HCEC 1CT (cell line): Measurements from ENCODE around the gene PLA2G6.
"Not testable (repeated sequence)": the region's sequence is repeated elsewhere in the genome, so short reads cannot be mapped to it uniquely, and the experiment has no call there.

ENCODE experiments used
- DNase-seq: peaks from one replicate; pipeline ENCODE4 v3.0.0-alpha.2; 2017

PLA2G6 gene

GRCh38 chr22:38126928-38127668 lies 54.5 kb downstream of the PLA2G6 start:
- DNase-seq: no peak

- no peak for DNase-seq
Observed at GRCh38 chr22:38125751-38126201, 55.9 kb downstream of the PLA2G6 start.

GRCh38 chr22:38125038-38125610 lies 56.5 kb downstream of the PLA2G6 start:
- DNase-seq: no peak

- DNase-seq: no peak
Observed at GRCh38 chr22:38124236-38124974, 57.2 kb downstream of the PLA2G6 start.

GRCh38 chr22:38122616-38123015 lies 59.0 kb downstream of the PLA2G6 start:
- no peak for DNase-seq

- DNase-seq: no peak
Observed at GRCh38 chr22:38120359-38121110, 61.1 kb downstream of the PLA2G6 start.

GRCh38 chr22:38118747-38119146 lies 62.9 kb downstream of the PLA2G6 start:
- DNase-seq: not testable (repeated sequence)

- DNase-seq: no peak
Observed at GRCh38 chr22:38118182-38118581, 63.4 kb downstream of the PLA2G6 start.

GRCh38 chr22:38117556-38117955 lies 64.1 kb downstream of the PLA2G6 start:
- DNase-seq: not testable (repeated sequence)

GRCh38 chr22:38115423-38116205 lies 66.0 kb downstream of the PLA2G6 start:
- DNase-seq: no peak

GRCh38 chr22:38114484-38115398 lies 66.9 kb downstream of the PLA2G6 start:
- peak; percentile 55 for DNase-seq

GRCh38 chr22:38112381-38112780 lies 69.2 kb downstream of the PLA2G6 start:
- no peak for DNase-seq

GRCh38 chr22:38111925-38112355 lies 69.7 kb downstream of the PLA2G6 start:
- no peak for DNase-seq

- no peak for DNase-seq
Observed at GRCh38 chr22:38110863-38111852, 70.5 kb downstream of the PLA2G6 start.

GRCh38 chr22:38110008-38110862 lies 71.4 kb downstream of the PLA2G6 start, which contains the start of gene BAIAP2L2:
BAIAP2L2 (minus strand) TSS chr22:38110684; CDS start chr22:38110525, 159 bp downstream.
- DNase-seq: no peak

- no peak for DNase-seq
Observed at GRCh38 chr22:38109371-38110001, 72.1 kb downstream of the PLA2G6 start.

GRCh38 chr22:38108561-38109319 lies 72.9 kb downstream of the PLA2G6 start:
- no peak for DNase-seq
